ENCODE data around the gene PRRC2B.
"Not testable (repeated sequence)": the region's sequence is repeated elsewhere in the genome, so short reads cannot be mapped to it uniquely, and the experiment has no call there.

PRRC2B gene

DNA sequence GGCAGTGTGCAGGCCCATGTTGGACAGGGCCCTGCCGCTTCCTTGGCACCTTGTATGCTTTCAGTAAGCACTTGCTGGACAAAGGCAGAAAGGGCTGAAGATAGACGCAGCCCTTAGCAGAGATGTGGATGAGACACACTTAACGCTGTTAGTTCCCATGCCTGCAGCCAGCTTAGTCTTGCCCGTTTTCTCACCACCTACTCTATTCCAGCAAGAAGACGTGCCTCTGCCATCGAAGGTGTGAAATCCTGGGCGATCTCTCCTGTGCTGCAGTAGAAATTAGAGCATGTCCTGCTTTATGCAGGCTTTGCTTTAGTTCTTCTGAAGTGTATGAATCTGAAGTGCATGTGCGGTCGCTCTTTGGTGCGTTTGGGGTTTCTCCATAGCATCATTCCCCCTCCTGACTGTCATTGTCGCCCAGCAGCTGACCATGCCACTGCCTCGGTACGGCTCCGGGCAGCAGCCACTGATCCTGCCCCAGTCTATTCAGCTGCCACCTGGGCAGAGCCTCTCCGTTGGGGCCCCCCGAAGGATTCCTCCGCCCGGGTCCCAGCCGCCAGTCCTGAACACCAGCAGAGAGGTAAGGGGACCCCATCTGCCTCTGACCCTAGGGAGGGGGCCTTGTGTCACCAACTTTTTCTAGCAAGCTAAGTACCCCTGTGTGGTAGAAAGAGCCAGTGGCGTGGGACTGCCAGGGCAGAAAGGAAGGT, 97.3 kb downstream of the PRRC2B start:
- no peak for DNase-seq

DNA sequence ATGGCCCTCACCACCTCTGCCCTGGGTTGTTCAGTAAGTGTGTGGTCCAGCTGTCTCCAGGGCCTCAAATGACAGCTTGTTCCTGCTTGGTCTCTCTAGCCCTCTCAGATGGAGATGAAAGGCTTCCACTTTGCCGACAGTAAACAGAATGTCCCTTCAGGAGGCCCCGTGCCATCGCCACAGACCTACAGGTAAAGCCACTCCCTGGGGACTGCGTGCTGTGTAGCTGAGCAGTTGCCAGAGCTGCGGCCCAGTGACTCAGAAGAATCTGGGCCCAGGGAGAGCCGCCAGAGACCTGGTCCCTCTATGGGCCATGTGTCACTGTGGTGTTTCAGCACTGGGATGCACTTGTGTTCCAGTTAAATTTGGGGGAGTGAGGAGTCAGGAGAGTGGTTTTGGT, 98.2 kb downstream of the PRRC2B start:
- DNase-seq = no peak

DNA sequence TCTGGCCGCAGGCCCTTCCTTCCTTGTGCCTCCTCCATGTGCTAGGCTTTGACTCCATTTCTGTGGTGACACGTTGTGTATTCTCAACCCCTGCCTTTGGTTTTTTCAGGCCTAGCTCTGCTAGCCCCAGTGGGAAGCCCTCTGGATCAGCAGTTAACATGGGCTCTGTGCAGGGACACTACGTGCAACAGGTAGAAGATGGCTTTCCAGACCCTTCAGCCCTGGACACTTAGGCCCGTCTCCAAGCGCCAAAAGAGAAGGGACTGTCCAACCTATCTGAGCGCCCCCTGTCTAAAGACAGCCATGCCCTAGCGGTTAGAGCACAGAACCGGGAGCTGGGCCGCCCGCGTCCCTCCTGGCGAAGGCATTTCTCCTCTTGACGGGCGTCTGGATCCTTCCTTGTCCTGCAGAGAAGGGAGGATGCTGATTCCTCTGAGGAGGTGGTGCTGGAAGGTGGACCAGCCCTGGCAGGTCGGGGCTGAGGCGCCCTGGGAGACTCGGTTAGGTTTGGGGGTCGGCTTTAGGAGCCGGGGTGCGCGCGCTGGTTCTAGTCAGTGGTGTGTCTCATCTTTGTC, 100.5 kb downstream of the PRRC2B start:
- DNase-seq = no peak

DNA sequence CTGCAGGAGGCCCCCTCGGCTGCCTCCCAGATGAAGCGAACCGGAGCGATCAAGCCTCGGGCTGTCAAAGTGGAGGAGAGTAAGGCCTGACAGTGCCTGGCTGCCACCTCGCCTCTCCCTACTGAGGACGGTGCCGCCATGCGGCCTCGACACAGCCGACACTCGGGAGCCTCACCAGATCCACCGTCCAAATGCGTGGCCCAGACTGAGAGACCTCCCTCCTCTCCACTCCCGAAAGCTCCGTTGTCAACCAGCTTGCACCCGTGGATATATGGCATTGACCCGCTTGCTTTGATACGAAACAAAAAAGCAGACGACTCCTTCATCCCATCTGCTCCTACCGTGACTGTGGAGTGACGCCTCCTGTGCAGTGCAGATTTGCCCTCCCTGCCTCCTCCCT, 101.9 kb downstream of the PRRC2B start:
- no peak for DNase-seq

DNA sequence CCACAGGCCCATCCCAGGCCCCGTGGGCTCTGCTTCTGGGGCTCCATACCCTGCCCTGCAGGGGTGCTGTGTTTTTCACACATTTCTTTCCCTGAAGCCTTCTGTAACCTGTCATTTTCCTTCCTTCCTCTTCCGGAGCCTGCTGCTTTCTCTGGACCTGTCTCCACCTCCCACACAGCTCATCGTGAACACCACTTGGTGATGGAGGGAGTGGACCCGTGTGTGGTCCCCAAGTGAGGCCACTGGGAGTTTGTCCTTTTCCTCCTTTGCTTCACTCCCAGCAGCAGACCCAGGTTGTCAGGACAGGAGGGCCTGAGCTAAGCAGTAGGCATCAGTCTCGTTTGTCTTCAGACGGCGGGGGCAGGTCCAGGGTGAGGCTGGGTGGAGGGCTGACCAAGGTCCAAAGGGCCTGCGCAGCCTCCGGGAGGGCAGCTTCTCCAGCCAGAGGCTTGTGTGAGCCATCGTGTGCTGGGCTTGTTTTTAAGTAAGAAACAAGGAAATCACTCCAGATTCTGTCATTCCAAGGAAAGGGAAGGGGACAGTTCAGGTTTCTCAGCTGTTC, 103.0 kb downstream of the PRRC2B start:
- DNase-seq = no peak

DNA sequence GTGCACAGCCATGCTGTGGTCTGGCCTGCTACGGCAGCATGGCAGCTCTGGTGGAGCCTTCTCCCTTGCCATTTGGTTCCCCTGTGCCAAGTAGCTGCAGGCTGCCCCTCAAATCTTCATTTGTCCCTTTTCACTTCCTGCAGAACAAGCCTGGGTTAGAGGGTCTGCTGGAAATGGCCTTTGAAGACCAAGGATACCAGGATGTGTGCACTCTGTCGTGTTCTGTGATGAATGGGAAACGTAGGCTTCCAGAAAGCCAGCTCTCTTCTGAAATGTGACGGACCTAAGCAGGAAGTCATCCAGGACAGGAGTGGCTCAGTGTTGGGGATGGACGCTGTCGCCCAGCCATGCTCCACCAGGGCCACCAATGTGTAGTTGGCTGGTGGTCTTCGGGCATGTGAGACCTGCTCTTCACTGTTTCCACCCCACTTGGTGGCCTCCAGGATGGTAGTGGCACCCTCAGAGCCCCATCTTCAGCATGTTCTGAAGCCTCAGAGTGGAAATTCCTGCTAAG, 105.4 kb downstream of the PRRC2B start:
- no peak for DNase-seq

DNA sequence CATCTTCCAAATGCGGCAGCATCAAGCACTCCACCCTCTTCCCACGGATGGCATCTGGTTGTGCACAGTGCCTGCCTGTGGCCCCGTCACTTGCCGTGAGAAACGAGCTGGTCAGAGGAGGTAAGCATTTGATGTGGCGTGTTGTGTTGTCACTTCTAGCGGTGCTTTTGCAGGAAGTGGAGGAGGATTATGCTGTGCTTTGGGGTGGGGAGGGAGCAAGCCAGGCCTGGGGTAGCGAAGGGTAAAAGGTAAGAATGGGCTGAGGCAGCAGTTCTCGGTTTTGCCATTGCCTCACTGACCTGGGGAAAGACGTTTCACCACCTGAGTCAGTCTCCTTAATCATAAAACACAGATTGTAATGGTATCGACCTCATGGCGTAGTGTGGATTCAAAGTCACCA, 106.5 kb downstream of the PRRC2B start:
- DNase-seq = no peak

DNA sequence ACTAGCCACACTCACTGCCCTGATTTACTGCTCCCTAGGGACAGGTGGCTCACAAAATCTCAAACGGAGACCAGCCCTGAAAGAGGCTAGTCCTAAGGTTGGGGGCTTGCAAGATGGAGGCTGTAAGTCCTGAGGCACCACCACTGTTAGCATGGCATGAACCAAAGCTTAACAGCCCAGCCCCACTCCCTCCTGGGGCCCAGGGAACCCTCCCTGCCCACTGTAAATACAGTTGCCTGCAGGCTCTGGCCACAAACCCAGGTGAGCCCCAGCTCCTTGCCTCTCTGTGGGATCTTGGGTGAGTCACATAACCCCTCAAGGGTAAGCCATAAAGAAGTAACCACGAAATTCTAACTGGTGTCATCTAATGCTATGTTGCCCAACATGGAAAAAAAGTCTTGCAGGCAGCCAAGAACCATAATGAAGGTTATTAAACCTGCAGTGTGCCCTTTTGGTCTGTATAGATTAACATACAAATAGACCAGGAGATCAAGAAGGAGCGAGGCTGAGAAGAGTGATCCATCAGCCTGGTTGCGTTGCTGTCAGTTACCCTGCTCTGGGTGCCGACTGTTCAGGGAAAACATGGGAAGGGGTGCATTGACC, 107.2 kb downstream of the PRRC2B start:
- DNase-seq = no peak

DNA sequence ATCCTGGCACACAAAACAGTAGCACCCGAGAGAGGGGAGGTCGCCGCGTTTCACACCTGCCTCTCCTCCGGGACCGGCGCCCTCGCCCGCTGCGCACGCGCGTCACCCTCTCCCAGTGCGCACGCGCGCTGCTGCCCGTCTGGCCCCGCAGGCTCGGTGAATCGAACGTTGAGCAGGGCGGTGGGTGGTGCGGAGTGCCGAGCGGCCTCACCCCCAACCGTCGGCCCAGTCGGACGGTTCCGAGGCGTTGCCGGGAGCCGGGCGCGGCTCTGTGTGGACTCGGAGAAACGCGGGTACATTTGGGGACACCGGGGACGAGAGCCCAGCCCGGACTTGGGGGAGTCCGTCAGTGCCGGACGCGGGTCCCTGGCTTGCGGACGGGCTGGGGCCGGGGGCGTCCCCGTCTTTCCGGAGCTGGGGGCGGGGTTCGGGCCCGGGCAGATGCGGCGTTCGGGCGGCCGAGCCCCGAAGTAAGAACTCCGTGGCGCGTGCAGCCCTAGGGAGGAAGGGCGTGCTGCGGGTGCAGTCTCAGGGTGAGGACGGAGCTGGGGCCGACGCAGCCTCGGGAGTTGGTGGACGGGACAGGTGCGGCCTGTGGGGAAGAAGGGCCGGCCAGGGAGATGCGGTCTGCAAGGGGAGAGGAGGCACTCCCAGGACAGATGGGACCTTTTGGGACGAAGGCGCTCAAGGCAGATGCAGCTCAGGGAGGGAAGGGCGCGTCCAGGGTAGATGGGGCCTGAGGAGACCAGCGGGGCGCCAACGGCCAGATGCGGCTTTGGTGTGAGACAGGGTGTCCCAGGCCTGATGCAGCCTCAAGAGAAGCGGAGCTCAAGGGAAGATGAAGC, 109.1 kb downstream of the PRRC2B start, which contains the start of gene POMT1:
Gene POMT1, plus strand, starts transcription at position 138 of the 845 bp plus-strand sequence. CDS start 1,301 bp downstream, outside the sequence.
- DNase-seq = peak; percentile 84

DNA sequence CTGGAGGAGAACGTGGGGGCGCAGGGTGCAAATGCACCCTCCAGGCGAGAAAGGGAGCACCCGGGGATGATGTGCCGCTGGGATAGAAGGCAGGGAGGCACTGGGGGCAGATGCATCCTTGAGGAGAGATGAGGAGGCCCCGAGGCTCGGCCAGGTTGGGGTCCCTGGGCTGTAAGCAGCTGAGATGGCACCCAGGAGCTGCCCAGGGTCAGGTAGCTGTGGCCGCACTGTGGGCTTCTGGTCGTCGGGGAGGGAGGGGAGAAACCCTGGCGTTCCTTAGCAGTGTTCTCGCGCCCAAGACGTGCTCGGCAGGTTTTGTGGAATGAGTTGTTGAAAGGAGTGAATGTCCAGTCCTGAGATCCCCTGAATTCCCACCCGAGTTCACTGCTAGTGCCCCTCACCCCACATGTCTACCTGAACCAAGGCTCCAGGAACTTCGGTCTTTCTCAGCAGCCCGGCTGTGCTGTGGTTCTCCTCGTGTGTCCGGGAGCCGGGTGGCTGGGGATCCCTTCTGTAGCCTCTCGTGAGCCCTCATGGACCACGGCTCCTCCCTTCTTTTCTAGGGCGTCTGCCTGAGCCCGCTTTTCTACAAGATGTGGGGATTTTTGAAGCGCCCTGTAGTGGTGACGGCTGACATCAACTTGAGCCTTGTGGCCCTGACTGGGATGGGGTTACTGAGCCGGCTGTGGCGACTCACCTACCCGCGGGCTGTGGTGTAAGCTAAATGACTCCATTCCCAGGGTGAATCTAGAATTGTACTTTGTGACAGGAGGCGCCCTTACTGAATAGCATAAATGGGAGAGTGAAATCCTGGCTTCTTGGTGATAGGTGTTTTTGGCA, 110.0 kb downstream of the PRRC2B start:
- DNase-seq = no peak

DNA sequence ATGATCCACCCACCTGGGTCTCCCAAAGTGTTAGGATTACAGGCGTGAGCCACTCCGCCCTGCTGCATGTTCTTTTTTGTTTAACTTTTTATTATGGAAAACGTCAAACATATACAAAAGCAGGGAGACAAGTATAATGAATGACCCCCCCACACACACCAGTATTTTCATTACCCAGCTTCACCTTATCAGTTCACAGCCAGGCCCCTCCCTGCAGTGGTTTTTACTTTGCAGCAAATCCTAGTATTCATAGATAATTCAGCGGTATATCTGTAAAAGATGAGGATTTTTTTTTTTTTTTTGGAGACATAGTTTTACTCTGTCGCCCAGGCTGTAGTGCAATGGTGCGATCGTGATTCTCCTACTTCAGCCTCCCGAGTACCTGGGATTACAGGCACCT, 111.1 kb downstream of the PRRC2B start:
- DNase-seq = no peak

DNA sequence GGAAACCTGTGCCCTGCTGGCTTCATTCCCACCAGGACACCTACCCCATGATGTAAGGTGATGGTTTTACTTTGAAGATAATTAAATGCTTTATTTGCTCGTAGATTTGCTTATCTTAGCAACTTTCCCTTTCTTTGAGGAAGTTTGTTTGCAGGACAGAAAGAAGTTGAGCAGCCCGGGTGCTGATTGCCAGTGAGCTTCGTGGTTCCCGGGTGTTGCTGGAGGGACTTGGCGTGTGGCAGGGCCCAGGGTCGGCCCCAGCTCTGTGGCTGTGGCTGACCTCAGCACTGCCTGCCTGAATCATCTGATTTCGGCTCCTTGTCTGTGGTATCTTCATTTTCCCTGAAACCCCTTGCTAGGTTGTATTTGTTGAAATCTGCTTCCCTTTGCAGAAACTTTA, 117.5 kb downstream of the PRRC2B start:
- no peak for DNase-seq

DNA sequence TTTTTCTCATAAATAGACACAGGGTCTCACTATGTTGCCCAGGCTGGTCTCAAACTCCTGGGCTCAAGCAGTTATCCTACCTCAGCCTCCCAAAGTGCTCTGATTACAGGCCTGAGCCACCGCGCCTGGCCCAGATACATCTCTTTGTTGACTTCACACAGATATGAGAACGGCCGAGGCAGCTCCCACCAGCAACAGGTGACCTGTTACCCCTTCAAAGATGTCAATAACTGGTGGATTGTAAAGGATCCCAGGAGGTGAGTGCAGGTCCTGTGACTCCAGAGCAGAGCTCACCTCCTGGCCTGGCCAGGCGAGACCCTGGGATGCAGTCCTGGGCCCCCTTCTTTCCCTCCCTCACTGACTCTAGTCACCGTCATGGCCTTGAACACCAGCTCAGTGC, 118.0 kb downstream of the PRRC2B start:
- DNase-seq = no peak

DNA sequence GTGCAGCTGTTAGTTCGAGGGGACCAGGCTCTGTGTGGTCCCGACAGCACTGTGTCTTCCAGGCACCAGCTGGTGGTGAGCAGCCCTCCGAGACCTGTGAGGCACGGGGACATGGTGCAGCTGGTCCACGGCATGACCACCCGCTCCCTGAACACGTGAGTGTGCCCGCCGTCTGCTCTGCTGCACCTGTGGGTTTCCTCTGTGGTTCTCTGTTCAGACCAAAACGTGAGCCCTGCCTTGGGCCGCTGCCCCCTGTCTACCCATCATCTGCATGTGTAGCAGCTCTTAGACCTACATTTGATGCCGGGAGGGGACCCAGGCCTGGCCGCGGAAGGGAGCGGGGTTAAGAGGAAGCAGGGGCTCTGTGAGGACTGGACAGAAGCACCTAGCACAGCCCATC, 119.3 kb downstream of the PRRC2B start:
- no peak for DNase-seq

DNA sequence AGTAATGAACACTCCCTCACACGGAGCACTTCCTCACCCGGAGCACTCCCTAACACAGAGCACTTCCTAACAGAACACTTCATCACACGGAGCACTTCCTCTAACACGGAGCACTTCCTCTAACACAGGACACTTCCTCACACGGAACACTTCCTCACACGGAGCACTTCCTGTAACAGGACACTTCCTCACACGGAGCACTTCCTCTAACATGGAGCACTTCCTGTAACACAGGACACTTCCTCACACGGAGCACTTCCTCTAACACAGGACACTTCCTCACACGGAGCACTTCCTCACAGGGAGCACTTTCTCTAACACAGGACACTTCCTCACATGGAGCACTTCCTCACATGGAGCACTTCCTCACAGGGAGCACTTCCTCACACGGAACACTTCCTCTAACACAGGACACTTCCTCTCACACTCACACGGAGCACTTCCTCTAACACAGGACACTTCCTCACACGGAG, 121.7 kb downstream of the PRRC2B start:
- not testable (repeated sequence) for DNase-seq

DNA sequence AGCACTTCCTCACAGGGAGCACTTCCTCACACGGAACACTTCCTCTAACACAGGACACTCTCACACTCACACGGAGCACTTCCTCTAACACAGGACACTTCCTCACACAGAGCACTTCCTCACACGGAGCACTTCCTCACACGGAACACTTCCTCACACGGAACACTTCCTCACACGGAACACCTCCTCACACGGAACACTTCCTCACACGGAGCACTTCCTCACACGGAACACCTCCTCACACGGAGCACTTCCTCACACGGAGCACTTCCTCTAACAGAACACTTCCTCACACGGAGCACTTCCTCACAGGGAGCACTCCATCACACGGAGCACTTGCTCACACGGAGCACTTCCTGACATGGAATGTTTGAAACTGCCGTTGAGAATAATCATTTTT, 122.2 kb downstream of the PRRC2B start:
- no peak for DNase-seq

DNA sequence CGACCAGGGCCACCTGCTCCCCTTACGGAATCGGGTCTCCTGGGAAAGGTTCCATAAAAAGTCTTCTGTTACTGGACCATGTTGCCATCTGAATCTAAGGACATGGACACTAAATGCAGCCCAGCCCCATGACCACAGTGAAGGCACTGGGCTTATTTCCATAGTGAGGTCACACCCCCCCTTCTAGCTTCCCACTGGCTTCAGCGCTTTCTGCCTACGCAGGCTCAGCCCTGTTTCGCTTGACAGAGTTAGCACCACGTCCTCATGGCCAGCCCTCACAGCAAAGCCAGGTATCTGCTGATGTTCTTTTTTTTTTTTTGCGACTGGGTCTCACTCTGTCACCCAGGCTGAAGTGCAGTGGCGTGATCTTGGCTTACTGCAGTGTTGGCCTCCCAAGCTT, 123.0 kb downstream of the PRRC2B start:
- no peak for DNase-seq

DNA sequence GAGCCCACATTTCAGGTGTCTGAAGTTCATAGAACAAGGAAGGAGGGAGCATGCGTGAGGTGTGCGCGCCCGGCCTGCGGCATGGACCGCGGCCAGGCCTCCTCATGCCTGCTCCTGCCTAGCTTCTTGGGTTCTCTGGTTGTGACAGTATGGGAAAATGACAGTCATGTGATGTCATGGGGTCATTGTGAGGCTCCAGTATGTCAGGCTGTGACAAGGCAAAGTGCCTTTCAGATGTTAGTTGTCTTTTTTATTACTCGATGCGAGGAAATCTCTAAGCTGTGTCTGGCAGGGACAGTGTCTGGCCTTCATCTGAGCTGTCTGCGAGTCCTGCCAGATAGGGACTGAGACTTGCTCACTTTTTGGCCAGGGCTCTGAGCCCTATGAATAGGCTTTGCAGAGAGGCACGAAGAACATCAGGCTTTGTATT, 123.9 kb downstream of the PRRC2B start:
- no peak for DNase-seq

DNA sequence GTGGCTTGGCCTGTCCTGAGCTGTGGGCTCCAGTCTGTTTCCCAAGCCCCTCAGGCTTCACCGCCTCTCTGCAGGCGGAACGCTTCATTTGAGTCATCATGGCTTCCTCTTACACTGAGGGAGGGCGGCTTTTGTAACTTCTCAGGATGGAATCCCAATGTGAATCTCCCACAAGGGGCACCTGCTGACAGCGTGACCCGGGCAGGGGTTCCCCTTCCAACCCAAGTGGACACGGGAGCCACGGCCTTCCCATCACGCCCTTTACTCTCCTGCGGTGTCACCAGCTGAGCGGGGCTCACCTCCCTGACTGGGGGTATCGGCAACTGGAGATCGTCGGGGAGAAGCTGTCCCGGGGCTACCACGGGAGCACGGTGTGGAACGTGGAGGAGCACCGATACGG, 124.7 kb downstream of the PRRC2B start:
- no peak for DNase-seq

DNA sequence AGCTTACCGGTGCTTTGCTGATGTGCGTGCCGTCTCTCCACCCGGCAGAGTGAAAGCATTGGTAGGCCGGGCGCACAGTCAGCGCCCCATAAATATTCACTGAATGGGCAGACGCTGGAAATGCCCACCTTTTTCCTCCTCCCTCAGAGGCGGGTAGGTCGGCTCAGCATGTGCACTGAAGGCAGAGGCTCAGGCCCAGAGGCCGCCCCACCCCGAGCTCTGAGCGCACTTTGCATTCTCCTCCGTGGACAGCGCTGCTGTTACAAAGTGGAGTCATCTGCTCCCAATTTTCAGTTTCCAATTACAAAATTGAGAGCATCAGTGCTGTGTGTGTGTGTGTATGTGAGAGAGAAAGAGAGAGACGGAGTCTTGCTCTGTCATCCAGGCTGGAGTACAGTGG, 126.6 kb downstream of the PRRC2B start:
- no peak for DNase-seq

DNA sequence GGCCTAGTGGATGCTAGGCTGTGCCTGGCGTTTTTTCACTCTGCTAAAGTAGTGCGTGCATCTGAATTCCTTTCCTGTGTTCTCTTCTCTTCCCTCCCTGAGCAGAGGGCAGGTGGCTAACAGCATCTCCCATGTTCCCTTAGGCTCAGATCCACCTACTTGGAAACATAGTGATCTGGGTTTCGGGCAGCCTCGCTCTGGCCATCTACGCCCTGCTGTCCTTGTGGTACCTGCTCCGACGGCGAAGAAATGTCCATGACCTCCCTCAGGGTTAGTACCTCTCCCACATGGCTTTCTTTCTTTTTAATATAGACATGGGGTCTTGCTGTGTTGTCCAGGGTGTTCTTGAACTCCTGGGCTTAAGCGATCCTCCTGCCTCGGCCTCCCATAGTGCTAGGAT, 127.3 kb downstream of the PRRC2B start:
- DNase-seq = no peak

DNA sequence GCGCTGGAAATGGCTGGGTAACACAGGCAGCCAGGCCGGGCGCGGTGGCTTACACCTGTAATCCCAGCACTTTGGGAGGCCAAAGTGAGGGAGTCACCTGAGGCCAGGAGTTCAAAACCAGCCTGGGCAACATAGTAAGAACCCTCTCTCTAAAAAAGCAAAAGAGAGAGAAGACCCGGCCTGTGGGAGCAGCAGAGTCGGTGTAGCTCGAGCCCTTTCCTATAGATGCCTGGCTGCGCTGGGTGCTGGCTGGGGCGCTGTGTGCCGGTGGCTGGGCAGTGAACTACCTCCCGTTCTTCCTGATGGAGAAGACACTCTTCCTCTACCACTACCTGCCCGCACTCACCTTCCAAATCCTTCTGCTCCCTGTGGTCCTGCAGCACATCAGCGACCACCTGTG, 127.9 kb downstream of the PRRC2B start:
- no peak for DNase-seq

Data from NCI-H146 (cell line).